Caco-2 (cell line): ENCODE data around the gene TERC. TPM values are rescaled to one million over a fixed set of nuclear protein-coding genes. Genes with fewer than 3 reads are reported as not detected.

Experiments
- BruUV-seq: library from RNA; stranded (reverse); fragments of 400-500 nt; replicated peaks from 2 replicates; lab custom pipeline; 2021; lab: Mats Ljungman, UMichigan
- CTCF ChIA-PET: fragments of 300-600 bp; sonication (Branson Sonifier 250); formaldehyde crosslinking; loops from one replicate; lab custom pipeline; 2022; ENCODE audit warnings: antibody characterized with exemption; lab: Charles Lee
- POLR2A ChIA-PET: fragments of 300-600 bp; sonication (Branson Sonifier 250); formaldehyde crosslinking; loops from one replicate; lab custom pipeline; 2022; ENCODE audit warnings: antibody characterized with exemption; lab: Charles Lee
- DNase-seq, 2 experiments: peaks; one replicate each; pipeline versions ENCODE4 v3.0.0 to v3.0.0-alpha.2; 2020 to 2022
- H3K27me3 ChIP-seq: replicated peaks from 2 replicates; pipeline ENCODE4 v1.6.0; 2011; ENCODE audit warnings: low read length; ENCODE audit not compliant: control insufficient read depth, insufficient read depth
- H3K36me3 ChIP-seq: 2 replicates; pipeline ENCODE4 v1.5.1; 2011; ENCODE audit warnings: low read length; ENCODE audit not compliant: control insufficient read depth, insufficient read depth
- H3K4me1 ChIP-seq: fragments of 250-450 bp; sonication (Bioruptor Pico); 2 replicates; pipeline ENCODE4 v1.5.1; 2020; ENCODE audit warnings: mild to moderate bottlenecking
- H3K4me3 ChIP-seq: 2 replicates; pipeline ENCODE4 v1.5.1; 2011; ENCODE audit warnings: low read depth, mild to moderate bottlenecking, control low read depth, low read length
- H3K9me3 ChIP-seq: fragments of 250-450 bp; sonication (Bioruptor Pico); 2 replicates; pipeline ENCODE4 v1.5.1; 2020; ENCODE audit warnings: mild to moderate bottlenecking, moderate library complexity
- H3K27ac Mint-ChIP-seq: one replicate; pipeline ENCODE4 v1.8.0; 2022; ENCODE audit warnings: mixed read lengths; ENCODE audit not compliant: unreplicated experiment
- H3K27me3 Mint-ChIP-seq: one replicate; pipeline ENCODE4 v1.8.0; 2022; ENCODE audit warnings: mixed read lengths; ENCODE audit not compliant: insufficient read depth, unreplicated experiment
- H3K36me3 Mint-ChIP-seq: one replicate; pipeline ENCODE4 v1.8.0; 2022; ENCODE audit warnings: mild to moderate bottlenecking, mixed read lengths; ENCODE audit not compliant: insufficient read depth, unreplicated experiment
- H3K4me1 Mint-ChIP-seq: one replicate; pipeline ENCODE4 v1.8.0; 2022; ENCODE audit warnings: low read depth, mixed read lengths; ENCODE audit not compliant: unreplicated experiment
- H3K4me3 Mint-ChIP-seq: one replicate; pipeline ENCODE4 v1.8.0; 2022; ENCODE audit warnings: mild to moderate bottlenecking, moderate library complexity, mixed read lengths; ENCODE audit not compliant: unreplicated experiment
- H3K9me3 Mint-ChIP-seq: one replicate; pipeline ENCODE4 v1.8.0; 2022; ENCODE audit warnings: mixed read lengths; ENCODE audit not compliant: unreplicated experiment
- CTCF ChIP-seq, 2 experiments: fragments of 200-600 bp in 1 of 2; IDR thresholded peaks; 1 replicate in 1 of 2; 2 replicates in 1 of 2; pipeline versions ENCODE4 v1.5.1 to v1.8.0; 2011 to 2022; ENCODE audit warnings: antibody characterized with exemption in 1 of 2, control low read depth in 1 of 2, inconsistent platforms in 1 of 2, low read depth in 1 of 2, low read length in 1 of 2, mild to moderate bottlenecking in 1 of 2, moderate library complexity in 1 of 2; ENCODE audit not compliant: insufficient read depth in 1 of 2, severe bottlenecking in 1 of 2, unreplicated experiment in 1 of 2
- intact Hi-C: fragments of 100-400 bp; cut with micrococcal nuclease; formaldehyde crosslinking; loops from one replicate; pipeline ENCODE4 v1.10.0; 2022; ENCODE audit not compliant: unreplicated experiment
- total RNA-seq: library from RNA; stranded (reverse); gene quantifications from 2 replicates; pipeline ENCODE4 v1.2.3, GENCODE V29; 2022

Gene TERC
- total RNA-seq, 1 experiment from 2014 or later = 17.1 TPM

DNA sequence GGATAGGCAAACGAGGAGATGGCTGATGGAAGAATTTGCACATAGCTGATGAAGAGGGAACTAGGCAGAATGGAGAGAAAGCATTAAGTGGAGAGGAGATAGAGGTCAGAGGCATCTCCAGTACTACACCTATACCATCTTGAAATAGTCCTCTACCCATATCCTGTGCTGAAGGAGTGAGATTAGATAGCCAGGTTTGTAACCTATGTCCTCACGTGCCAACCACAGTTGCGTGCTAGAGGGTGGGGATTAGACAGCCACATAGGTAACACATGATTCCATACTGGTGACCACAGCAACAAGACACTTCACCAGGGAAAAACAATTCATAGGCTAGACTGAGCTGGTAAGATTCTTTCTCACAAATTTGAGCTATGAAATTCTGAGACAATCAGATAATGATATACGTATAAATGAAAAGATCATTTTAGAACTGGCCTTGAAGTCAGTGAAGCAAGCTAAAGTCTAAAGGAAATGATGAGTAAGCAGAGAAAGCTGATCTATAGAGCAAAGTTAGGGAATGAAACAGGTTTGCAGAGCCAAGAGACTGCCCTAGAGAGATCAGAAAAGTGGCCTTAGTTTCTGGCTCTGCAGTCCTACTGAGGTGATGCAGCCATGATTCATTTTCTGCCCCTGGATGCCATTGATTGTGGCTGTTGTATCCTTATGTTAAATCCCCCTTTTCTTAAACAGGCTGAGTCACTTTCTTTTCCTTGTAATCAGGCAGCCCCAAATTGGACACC is 26.0 kb upstream of the TERC start:
- TF ChIP-seq CTCF (IDR thresholded peaks at IDR 0.05; ENCODE audit: insufficient read depth in 1 of 2, low read depth in 1 of 2, low read length in 1 of 2, severe bottlenecking in 1 of 2, unreplicated experiment in 1 of 2) = no peak
- no peak overlapping the region for H3K4me3 Mint-ChIP-seq
- no peaks in the 10 kb centered on the region for H3K27me3 Mint-ChIP-seq
- Histone ChIP-seq H3K27me3 (no peaks in the 10 kb centered on the region), H3K4me3 (no peak overlapping the region), H3K4me1 (no peaks in the 10 kb centered on the region), H3K9me3 (no peaks in the 10 kb centered on the region), H3K36me3 (no peaks in the 10 kb centered on the region; the same call in 1 of the 2 replicates)
- no peak for DNase-seq
- no peak overlapping the region for H3K27ac Mint-ChIP-seq
- H3K9me3 Mint-ChIP-seq = no peaks in the 10 kb centered on the region
- POLR2A ChIA-PET = no interaction called here
- BruUV-seq = no TSS peak
- intact Hi-C loops = no loop called here
- CTCF ChIA-PET = no interaction called here
- H3K36me3 Mint-ChIP-seq = peaks cover 11% of the 10 kb centered on the region
- H3K4me1 Mint-ChIP-seq = no peaks in the 10 kb centered on the region

- BruUV-seq = no TSS peak
Observed at GRCh38 chr3:169790219-169790618, 25.4 kb upstream of the TERC start.

GRCh38 chr3:169787791-169788190 is 22.9 kb upstream of the TERC start:
- no peaks in the 10 kb centered on the region for H3K9me3 Mint-ChIP-seq
- TF ChIP-seq CTCF (IDR thresholded peaks at IDR 0.05; ENCODE audit: insufficient read depth in 1 of 2, low read depth in 1 of 2, low read length in 1 of 2, severe bottlenecking in 1 of 2, unreplicated experiment in 1 of 2) = no peak
- no peak overlapping the region for H3K4me3 Mint-ChIP-seq
- Histone ChIP-seq H3K9me3 (no peaks in the 10 kb centered on the region), H3K27me3 (no peaks in the 10 kb centered on the region), H3K4me3 (no peak overlapping the region), H3K36me3 (no peaks in the 10 kb centered on the region; the same call in 1 of the 2 replicates), H3K4me1 (no peaks in the 10 kb centered on the region)
- H3K4me1 Mint-ChIP-seq = no peaks in the 10 kb centered on the region
- ChIA-PET POLR2A (no interaction called here), CTCF (no interaction called here)
- peaks cover 19% of the 10 kb centered on the region for H3K36me3 Mint-ChIP-seq
- no peak overlapping the region for H3K27ac Mint-ChIP-seq
- no peak for DNase-seq
- intact Hi-C loops = no loop called here
- BruUV-seq = no TSS peak
- no peaks in the 10 kb centered on the region for H3K27me3 Mint-ChIP-seq

More at GRCh38 chr3:169790219-169790618, 25.4 kb upstream of the TERC start:
- Mint-ChIP-seq H3K27me3 (no peaks in the 10 kb centered on the region), H3K9me3 (no peaks in the 10 kb centered on the region), H3K4me1 (no peaks in the 10 kb centered on the region), H3K27ac (no peak overlapping the region), H3K36me3 (peaks cover 18% of the 10 kb centered on the region), H3K4me3 (no peak overlapping the region)
- H3K9me3 ChIP-seq = no peaks in the 10 kb centered on the region
- H3K4me1 ChIP-seq = no peaks in the 10 kb centered on the region
- H3K27me3 ChIP-seq = no peaks in the 10 kb centered on the region
- POLR2A ChIA-PET = no interaction called here
- no peak overlapping the region for H3K4me3 ChIP-seq
- no peak for DNase-seq
- CTCF ChIA-PET = no interaction called here
- intact Hi-C loops = no loop called here
- H3K36me3 ChIP-seq = no peaks in the 10 kb centered on the region; the same call in 1 of the 2 replicates
- TF ChIP-seq CTCF (IDR thresholded peaks at IDR 0.05; ENCODE audit: insufficient read depth in 1 of 2, low read depth in 1 of 2, low read length in 1 of 2, severe bottlenecking in 1 of 2, unreplicated experiment in 1 of 2) = no peak
